Measurements from ENCODE around the gene PTCD1. TPM values are rescaled to one million over a fixed set of nuclear protein-coding genes. Genes with fewer than 3 reads are reported as not detected.
A peak's percentile ranks its signal among the peaks of the same experiment; 100 is the strongest.

The PTCD1 gene
- total RNA-seq (1 to 10 TPM; 3.9 to 8.3 (median 7.3) TPM), polyA plus RNA-seq (1 to 10 TPM; 3.5 to 7.5 TPM)
- long read RNA-seq, donor 1, full-length matches to known transcripts: 28 of 40 reads
- long read RNA-seq, donor 1, partial matches to known transcripts: 4 of 40 reads
- long read RNA-seq, donor 1, other reads (novel, unspliced or antisense): 8 of 40 reads
- long read RNA-seq, donor 2, full-length matches to known transcripts: 11 of 16 reads
- long read RNA-seq, donor 2, partial matches to known transcripts: 5 of 16 reads
- long read RNA-seq, donor 2, other reads (novel, unspliced or antisense): 0 of 16 reads
- long read RNA-seq, donor 3, full-length matches to known transcripts: 9 of 25 reads
- long read RNA-seq, donor 3, partial matches to known transcripts: 1 of 25 reads
- long read RNA-seq, donor 3, other reads (novel, unspliced or antisense): 15 of 25 reads

- peak; percentile 32 for TF ChIP-seq POLR2A (IDR thresholded peaks at IDR 0.05)
- TF ChIP-seq EP300 (IDR thresholded peaks at IDR 0.05): no peak
- Histone ChIP-seq H3K4me3 (peak within 1 kb of the TSS; percentile 94), H3K27ac (peak within 1 kb of the TSS; percentile 56 to 68), H3K4me1 (ENCODE audit: insufficient read depth) (peaks cover 14% of the 10 kb centered on the region), H3K9me3 (no peaks in the 10 kb centered on the region), H3K27me3 (no peaks in the 10 kb centered on the region), H3K36me3 (no peaks in the 10 kb centered on the region)
- peak; percentile 94 to 97 (median 96) for DNase-seq
- intact Hi-C loops (cut with DNase I): no loop called here
- WGBS, 3 donors: 0 to 1% (median 0%) methylated on average over 53 to 89 of the region's 89 CpGs
Observed at GRCh38 chr7:99438573-99439480, at the start of gene PTCD1, which contains the start of gene CPSF4. PTCD1 (minus strand) TSS chr7:99438798; CDS start chr7:99435242, 3,556 bp downstream. CPSF4 (plus strand) TSS chr7:99438943; CDS start chr7:99439083, 140 bp downstream.

- Histone ChIP-seq H3K4me3 (no peak overlapping the region), H3K9me3 (no peaks in the 10 kb centered on the region), H3K27ac (no peak overlapping the region), H3K27me3 (no peaks in the 10 kb centered on the region), H3K4me1 (ENCODE audit: insufficient read depth) (no peaks in the 10 kb centered on the region), H3K36me3 (no peaks in the 10 kb centered on the region)
- TF ChIP-seq CTCF (IDR thresholded peaks at IDR 0.05) (no peak), POLR2A (IDR thresholded peaks at IDR 0.05) (no peak), EP300 (IDR thresholded peaks at IDR 0.05) (no peak)
- 73 to 79% (median 78%) methylated on average over 5 of the region's 5 CpGs for WGBS, 3 donors
- DNase-seq: no peak
- intact Hi-C loops (cut with DNase I): no loop called here
Observed at GRCh38 chr7:99485094-99485493, 46.5 kb upstream of the PTCD1 start.

- peaks cover 1% of the 10 kb centered on the region for H3K4me1 ChIP-seq (ENCODE audit: insufficient read depth)
- no peaks in the 10 kb centered on the region for H3K27me3 ChIP-seq
- H3K36me3 ChIP-seq: no peaks in the 10 kb centered on the region
- TF ChIP-seq CTCF (IDR thresholded peaks at IDR 0.05) (no peak), POLR2A (IDR thresholded peaks at IDR 0.05) (no peak), EP300 (IDR thresholded peaks at IDR 0.05) (no peak)
- H3K9me3 ChIP-seq: no peaks in the 10 kb centered on the region
- intact Hi-C loops (cut with DNase I): no loop called here
- H3K27ac ChIP-seq: no peak overlapping the region
- H3K4me3 ChIP-seq: no peak overlapping the region
- WGBS, 3 donors: 75 to 85% (median 80%) methylated on average over 15 of the region's 15 CpGs
- DNase-seq: no peak
Observed at GRCh38 chr7:99478464-99479440, 40.2 kb upstream of the PTCD1 start.

- Histone ChIP-seq H3K4me3 (no peak overlapping the region), H3K9me3 (no peaks in the 10 kb centered on the region), H3K27me3 (no peaks in the 10 kb centered on the region), H3K36me3 (no peaks in the 10 kb centered on the region), H3K4me1 (ENCODE audit: insufficient read depth) (peaks cover 6% of the 10 kb centered on the region), H3K27ac (no peak overlapping the region)
- 80 to 85% (median 82%) methylated on average over 5 of the region's 5 CpGs for WGBS, 3 donors
- TF ChIP-seq POLR2A (IDR thresholded peaks at IDR 0.05): no peak
- TF ChIP-seq EP300 (IDR thresholded peaks at IDR 0.05): no peak
- TF ChIP-seq CTCF (IDR thresholded peaks at IDR 0.05): no peak
- intact Hi-C loops (cut with DNase I): no loop called here
- no peak for DNase-seq
Observed at GRCh38 chr7:99476107-99476506, 37.5 kb upstream of the PTCD1 start.

All from ovary (tissue), 10 donors.